HG03025 (cell line): ENCODE results near the gene LRP2.
"Not testable (repeated sequence)": the region's sequence is repeated elsewhere in the genome, so short reads cannot be mapped to it uniquely, and the experiment has no call there.

Source experiments
- ATAC-seq: cut with Tn5 transposase; IDR thresholded peaks from one replicate; pipeline ENCODE4 v1.9.1; 2021; ENCODE audit warnings: mild to moderate bottlenecking, moderate library complexity; ENCODE audit not compliant: unreplicated experiment, low FRiP score

Gene LRP2

DNA sequence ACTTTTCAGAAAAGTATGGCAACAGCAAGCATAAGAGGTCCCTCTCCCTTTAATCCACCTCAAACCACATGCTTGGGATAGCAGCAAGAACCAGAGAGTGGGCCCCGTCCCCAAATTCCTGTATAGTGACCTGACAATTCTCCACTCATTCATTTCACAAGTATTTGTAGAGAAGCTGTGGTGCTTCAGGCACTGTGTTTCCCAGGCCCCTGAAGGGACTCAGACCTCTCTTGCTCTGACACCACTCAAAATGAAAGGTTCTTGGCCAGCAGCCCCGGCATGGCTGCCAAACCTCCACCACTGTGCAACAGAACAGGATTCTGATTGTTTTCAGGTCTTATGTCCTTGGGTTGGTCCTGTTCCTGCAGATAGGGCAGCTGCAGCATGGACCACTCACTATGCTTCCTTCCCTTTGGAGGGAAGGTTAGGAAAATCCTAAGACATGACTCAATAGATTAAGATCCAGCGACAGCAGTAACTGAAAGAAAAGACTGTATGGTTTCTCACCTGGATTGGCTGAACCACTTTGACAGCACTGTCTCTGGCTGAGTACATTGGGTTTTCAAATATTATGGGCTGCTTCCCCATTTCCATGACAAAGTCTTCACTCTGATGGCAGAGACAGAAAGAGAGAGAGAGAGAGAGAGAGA is 225.3 kb downstream of the LRP2 start:
- ATAC-seq, result no peak

DNA sequence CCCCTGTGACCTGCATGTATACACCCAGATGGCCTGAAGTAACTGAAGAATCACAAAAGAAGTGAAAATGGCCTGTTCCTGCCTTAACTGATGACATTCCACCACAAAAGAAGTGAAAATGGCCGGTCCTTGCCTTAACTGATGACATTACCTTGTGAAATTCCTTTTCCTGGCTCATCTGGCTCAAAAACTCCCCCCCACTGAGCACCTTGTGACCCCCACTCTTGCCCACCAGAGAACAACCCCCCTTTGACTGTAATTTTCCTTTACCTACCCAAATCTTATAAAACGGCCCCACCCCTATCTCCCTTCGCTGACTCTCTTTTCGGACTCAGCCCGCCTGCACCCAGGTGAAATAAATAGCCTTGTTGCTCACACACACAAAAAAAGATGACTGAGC is 225.9 kb downstream of the LRP2 start:
- ATAC-seq, result not testable (repeated sequence)

DNA sequence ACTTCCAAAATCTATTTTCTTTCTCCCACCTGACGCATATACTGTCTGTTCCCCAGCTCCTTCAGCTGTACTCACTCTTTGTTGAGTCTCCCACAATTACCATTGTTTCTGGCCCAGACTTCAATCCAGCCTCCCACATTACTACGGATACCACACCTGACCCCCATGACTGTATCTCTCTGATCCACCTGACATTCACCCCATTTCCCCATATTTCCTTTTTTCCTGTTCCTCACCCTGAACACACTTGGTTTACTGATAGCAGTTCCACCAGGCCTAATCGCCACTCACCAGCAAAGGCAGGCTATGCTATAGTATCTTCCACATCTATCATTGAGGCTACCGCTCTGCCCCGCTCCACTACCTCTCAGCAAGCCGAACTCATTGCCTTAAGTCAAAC is 228.1 kb downstream of the LRP2 start:
- not testable (repeated sequence) for ATAC-seq

DNA sequence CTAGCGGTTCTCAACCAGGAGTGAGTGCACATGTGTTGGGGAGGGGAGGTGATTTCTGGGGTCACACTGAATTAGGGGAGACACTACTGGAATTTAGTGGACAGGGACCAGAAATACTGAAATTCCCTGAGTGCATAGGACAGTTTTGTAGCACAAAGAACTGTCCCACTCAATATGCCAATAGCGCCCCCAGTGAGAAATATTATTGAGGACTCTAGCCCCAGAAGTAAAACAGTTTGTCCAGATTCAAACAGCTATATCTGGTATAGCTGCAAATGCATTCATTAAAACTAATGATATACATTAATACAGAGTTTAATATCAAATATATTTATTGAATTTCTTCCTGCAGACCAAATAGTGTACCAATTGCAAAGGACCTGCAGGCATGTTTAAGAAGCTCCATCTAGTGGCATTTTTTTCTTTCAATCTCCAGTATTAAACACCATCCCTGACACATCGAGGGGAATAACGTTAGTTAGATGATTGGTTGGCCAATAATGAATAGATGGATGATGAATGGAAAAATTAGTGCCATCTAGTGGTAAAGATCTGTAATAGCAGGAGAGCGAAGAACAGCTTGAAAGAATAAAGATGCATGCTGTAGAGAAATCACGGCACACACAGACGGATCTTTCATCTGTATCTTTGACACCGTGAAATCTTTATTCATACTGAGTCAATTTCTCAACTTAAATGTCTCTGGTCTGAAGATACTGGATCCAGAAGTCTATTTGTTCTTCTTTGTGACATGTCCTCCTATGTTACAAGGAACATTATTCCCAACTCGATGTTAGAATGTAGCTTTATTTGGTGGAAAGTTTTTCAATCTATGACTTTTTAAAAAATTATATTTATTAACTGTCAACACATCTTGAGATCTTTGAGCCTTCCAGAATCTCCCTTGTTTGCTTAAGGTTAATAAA is 230.5 kb downstream of the LRP2 start:
- ATAC-seq, result no peak

DNA sequence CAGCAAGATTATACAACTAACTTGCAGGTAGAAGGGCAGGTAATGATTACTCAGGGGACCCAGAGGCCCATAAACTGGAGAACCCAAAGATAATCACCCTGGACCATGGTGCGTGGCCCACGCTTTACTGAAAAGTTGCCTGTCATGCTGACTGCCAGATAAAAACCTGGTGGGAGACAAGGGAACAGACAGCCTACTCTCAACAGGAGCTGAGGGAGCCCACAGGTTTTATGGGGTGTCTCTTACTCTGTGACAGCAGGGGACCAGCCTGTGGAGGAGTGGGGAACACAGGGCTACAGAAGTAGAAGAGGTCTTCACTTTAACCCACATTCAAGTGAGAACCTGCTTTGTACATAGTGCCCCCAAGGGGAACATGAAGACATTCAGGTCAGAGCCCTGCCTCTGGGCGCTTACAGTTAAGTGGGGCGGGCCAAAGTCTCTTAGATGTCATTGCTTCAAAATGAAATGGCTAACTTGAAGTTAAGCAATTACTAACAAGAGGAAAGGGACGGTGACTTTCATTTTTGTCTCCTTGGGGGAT is 232.6 kb downstream of the LRP2 start:
- ATAC-seq, result no peak

DNA sequence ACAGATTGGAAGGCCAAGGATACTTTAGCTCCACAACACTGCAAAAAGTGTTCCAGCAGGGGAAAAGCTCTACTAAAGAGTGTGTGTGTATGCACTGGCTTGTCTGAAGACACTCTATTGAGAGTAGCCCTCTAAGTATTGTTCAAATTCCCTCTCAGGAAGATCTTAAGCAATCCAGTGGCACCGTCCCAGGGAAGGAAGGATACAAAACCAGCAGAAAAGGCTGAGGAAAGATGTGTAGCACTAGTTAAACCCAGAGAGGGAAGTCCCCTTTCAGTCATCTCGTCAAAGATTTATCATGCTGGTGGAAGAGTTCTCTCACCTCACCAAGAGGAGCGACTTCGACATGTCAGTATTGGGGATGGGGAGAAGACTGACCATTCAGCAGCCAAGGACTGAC is 242.5 kb downstream of the LRP2 start:
- ATAC-seq, result no peak

DNA sequence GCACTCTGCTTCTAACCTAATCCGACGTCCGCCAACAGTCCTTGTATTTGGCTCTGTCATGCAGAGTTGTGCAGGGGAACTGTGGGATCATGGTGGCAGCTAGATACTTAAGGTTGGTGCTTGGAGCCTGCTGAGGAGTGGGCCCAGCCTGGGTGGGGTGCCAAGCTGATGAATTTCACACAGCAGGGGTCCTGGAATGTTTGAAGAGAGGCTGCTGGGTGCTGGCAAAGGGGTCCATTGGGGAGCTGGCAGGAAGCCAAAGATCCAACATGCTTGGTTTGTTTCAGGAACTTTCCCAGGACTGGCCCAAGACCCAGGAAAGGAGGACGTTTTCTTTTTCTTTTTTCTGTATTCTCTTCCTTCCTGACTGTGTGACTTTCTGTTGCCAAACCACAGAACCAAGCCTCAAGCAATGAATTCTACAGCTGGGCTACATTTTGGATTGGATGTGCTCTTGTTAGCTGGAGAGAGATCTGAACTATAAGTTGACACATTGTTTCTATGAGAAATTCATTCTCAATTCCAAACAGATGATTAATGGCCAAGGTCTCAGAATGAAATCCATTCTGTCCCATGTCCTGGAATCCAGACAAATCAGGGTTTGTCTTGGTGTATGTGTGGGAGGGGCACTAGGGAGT is 243.1 kb downstream of the LRP2 start:
- ATAC-seq, result no peak

DNA sequence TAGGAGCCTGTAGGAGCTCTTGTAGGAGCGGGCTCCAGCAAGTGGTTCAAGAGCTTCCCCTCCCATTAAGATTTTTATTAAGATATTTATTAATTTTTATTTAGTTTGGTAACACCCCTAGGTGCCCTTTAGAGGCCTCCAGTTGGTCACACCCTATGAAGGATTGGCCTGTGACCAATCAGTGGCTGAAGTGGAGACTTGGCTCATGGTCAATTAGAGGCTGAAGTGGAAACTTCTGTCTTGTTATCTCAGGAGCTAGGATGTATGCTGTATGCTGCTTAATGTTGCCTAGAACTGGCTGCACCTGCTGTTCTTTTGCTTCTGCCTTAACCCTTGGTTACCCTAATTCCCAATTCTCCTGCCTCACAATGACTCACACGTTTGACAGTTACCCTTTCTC is 244.3 kb downstream of the LRP2 start:
- ATAC-seq, result no peak

DNA sequence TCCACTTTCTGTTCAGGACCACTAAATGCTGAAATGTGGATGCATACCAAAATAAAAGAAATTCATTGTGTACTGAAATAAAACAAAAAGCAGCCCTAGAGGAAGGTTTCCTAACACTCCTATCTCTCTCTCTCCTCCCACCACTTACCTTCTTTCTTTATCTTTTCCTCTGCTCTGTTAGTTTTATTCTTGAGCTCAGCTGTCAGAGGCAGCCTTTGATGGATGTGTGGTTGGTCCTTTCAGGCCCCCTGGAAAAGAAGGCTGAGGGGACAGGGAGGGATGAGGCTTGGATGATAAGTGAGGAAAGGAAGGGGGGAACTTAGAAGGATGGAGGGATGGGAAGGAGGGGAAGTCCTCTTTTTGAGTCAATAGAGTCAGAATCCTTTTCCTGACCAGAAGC is 245.3 kb downstream of the LRP2 start:
- ATAC-seq, result no peak

DNA sequence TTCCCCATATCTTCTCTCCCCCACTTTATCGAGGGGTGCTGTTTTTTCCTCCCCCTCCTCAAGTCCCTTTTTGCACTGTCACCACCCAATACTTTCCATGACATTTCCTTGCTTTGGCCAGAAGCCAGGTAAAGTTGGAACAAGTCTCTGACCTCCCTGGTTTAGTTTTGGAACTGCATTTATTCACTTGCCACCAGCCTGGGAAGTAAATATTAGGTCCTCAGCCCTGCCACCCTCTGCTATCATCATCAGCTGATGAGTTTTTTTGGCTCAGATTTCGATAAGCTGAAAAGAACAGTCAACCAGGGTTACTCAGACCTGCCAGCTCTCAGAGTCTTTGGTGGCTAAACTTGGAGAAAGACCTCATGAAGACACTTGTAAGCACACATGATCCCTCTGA is 246.0 kb downstream of the LRP2 start:
- ATAC-seq, result no peak

DNA sequence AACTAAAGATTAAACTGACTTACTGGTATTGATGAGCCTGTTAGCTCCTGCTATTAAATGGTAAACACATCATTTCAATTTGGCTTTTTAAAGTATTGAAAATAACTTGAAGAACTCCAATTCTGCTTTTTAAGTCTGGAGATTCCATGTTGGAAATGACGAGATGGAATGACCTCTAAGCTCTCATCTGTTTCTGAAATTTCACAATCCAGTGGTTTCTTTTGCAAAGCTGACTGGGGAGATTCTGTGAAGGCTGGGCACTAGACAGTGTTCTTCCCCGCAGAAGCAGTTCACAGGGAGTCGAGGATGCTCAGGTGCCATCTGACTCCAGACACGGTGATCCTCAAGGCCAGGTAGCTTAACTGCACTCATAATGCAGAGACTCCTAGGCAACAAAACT is 248.3 kb downstream of the LRP2 start:
- no peak for ATAC-seq

DNA sequence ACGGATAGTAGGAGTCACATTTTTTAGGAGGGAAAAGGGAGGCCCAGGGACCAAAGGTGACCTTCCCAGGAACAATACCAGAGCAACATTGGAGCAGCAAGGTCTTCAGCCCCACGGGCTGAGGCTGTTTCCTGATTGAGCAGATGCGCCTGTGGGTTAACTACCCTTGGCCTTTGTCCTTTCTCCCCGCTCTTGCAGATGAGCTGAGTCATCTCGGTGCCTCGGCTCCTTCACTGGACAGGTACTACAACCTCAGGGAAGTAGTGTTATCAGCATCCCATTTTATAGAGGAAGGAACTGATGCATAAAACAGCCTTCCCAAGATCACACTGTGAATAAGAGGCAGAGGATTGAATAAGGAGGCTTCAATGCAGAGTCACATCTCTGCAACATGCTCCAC is 249.5 kb downstream of the LRP2 start:
- no peak for ATAC-seq

DNA sequence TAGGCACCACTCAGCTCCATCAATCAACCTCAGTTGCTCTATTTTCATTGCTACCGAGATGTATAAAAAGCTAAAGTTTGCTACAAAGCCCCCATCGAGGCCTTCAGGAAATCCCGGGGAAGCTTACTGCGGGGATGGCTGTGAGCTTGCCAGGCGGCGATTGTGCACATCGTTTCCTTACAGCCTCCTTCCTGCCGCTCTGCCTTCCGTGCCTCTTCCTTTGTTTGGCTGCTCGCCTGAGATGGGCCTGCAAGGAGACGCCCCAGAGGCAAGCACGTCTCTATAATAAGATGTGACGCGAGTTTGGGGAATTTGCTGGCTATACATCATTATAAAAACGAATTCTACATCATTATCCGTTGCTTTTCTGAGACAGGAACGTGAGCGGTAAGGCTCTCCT is 251.4 kb downstream of the LRP2 start:
- no peak for ATAC-seq

DNA sequence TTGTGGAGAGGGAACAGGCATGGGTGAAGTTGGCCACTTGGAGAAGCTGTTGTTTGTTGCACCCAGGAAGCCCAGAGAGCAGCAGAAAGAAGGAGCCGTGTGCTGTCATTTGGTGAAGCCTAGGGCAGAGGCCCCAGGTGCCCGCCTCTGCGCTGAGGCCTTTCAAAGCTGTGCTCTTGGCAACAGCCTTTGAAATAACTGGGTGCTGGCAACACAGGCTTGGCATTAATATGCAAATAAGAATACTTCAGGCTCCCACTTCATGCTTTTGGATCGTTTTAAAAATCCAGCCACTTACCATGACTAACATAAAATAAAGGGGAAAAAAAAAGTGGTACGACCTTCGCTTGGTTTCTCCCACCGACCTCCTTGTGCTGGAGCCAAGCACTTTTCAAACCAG is 251.9 kb downstream of the LRP2 start:
- ATAC-seq, result no peak

DNA sequence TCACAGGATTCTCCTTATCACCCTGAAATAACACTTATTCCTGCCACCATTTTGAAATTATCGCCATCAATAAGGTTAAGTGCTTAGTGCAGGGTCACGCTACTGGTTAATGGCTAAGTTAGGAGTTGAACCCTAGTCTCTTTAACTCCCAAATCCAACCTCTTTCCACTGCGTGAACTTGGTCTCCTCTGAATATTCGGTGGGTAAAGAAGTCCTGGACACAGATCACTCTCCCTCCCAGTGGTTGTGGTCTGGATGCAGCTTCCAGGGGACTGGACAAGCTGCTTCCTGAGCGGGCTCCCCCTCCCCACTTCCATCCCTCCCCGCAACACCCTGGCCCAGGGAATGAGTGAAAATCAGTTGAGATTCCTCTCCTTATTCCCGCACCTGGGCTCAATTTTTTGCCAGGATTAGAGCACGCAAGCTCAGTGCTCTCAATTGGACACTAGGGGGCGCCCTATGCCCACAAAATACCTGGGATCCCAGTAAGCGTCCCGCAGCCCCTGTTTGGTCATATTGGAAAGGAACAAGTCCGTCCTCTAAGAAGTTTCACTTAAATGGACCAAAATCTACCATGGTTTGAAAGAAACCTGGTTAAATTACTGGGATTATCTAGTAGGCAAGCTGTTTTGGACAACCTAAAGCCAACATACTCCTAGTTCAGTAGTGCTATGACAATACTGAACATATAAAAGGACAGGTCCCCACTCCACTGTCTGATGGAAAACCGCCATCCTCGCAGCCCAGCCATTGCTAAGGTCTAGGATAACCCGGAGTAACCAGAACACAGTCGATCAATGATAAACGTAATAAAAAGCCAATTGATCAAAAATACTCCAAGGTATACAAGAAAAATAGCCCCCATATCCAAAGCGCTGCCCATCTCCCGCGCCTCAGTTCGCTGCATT is 252.6 kb downstream of the LRP2 start:
- ATAC-seq, result peak; percentile 37

DNA sequence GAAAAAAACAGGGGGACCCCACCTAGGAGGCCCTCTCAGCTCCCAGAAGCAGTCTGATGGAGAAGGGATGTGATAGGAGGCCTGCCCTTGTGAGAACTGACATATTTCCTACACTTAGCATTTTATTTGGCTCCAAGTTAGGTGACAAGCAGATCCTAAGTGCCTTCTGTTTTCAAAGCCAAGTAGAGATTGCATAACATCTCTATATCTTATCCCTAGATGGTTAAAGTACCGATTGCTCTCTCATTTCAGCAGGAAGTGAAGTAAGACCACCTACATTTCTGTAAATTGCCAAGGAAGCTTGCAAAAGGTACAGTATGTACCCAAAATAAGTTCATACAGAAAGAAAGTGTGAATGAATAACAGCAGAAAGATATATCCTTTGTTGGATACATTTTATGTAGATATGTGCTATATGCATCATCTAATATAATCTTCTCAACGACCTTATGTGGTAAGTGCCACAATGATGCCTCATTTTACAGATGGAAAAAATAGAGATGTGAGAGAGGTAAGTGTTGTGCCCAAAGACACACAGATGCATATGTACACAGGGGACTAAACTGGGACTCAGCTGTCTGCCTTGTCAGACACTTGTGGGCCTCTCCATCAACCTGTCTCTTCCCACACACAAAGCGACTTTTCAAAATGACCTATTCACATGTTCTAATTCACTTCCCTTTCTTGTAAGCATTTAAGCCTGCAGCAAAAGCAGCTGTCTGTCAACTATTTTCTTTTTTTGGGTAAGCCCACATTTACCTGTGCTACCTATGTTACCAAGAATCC is 254.0 kb downstream of the LRP2 start:
- ATAC-seq, result no peak

DNA sequence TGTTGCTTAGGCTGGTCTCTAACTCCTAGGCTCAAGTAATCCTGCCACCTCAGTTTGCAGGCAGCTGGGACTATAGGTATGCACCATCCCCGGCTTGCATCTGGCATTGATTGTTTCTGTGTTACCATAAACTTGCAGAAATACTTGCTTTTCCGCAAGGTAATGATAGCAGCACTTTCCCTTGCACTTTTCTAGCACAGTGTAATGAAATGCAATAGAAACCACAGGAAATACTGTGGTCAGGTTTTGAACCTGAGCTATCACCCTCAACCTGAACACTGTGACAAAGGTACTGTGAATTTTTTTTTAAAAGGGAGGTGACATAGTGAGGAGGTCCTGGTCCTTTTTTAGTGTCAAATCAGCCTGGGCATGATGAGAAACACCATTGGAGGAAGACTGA is 254.7 kb downstream of the LRP2 start:
- peak; percentile 86 for ATAC-seq

DNA sequence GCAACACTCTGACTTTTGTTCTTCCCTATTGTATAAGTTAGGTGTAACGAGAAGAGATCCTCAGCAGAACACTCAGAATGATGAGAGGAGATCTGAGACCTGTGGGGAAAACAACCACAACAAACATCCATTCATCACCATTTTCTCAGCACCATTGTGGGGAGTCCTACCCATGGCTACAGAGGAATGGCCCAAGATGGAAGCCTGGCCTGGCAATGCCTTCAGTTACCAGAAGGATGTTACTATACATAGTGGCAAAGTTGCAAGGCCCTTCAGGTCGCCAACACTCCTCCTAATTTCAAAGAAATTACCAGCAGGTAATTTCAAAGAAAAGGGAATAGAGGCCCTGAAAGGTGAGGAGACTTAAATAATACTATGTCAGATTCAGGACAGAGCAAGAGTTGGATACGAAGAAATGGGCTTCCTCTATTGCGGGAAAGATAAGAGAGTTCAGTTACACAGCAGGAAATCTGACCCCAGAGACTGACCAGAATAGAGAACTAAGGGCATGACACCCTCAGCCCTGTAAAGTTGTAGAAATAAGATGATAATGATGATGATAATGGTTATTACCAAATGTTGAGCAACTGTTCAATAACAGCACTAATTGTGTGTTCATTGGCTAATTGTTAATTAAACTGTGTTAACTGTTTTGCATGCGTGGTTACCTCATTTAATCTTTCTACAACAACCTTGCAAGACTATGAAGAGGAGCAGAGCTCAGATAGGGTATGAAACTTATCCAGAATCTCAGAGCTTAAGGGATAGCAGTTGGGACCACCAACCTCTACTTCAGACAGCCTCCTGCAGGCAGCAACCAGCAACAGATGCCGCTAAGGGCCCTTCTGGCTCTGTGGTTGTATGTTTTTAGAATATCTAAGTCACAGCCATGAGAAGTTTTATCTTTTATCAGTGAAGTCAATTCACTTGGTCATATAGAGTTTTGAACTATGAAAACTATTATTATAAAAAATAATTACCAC is 255.5 kb downstream of the LRP2 start:
- no peak for ATAC-seq
